Renal pelvis (tissue), 4 donors: ENCODE measurements around the gene DNAJC7. TPM values are rescaled to one million over a fixed set of nuclear protein-coding genes. Genes with fewer than 3 reads are reported as not detected.
"Not testable (repeated sequence)": the region's sequence is repeated elsewhere in the genome, so short reads cannot be mapped to it uniquely, and the experiment has no call there.

ENCODE experiments used
- DNase-seq: peaks from one replicate; pipeline ENCODE4 v3.0.0-alpha.2; 2013
- polyA plus RNA-seq, 3 donors: library from polyadenylated mRNA; unstranded; fragments of 120-200 nt; gene quantifications; one replicate each; pipeline ENCODE4 v1.2.1, GENCODE V29; 2013; ENCODE audit not compliant: insufficient read length in 3 of 3

The DNAJC7 gene
- polyA plus RNA-seq, 3 donors: 140 to 165 (median 150) TPM

DNA sequence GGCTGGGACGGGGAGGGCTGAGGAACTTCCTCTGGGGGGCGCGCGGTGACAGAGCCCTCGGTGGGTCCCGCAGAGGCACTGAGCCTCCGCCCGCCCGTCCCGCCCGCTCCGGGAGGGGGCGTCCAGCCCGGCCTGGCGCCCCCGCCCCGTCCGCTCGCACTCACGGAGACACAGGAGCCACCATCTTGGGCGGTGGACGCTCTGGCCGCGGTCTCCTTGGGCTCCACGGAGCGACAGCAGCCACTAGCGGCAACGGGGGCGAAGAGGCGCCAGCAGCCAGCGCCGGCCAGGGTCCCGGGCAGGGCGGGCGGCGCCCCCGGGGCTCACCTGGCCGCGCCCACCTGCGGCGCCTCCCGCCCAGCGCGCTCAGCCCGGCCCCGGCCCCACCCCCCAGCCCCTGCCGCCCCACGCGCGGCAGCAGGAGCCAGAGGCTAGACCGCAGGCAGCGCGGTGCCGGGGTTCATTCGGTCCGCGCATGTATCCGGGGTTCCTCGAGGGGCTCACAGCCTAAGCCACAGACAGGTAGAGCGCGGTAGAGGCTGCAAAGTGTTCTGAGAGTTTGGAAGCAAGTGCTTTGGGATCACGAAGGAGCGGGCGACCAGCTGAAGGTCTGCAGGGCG, 33.3 kb upstream of the DNAJC7 start, which contains the start of gene C17orf113:
TSS of gene C17orf113 (minus strand) at position 209 of the 620 bp plus-strand sequence. CDS start 7,225 bp downstream, outside the sequence.
- DNase-seq: no peak

DNA sequence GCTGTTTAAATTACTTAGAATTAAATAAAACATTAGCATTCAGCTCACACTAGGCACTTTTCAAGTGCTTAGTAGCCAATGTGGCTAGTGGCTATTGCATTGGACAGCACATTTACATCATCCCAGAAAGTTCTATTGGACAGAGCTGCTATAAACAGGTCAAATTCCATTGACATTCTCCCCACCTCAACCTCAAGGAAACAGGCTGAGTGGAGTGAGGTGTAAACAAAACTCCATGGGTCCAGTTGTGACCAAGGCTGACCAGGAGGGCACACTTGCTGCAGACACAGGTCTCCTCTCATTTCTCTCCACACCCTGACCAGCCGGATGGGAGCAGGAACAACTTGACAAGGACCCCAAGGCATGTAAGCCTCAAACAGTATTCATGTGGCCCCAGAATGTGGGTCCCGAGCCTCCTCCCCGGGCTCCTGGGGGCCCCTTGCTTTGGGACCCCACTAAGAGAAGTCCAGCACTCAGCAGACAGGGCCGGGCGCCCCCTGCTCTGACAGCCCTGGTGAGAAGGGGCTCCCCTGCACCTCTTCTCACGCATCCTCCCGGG, 32.7 kb upstream of the DNAJC7 start:
- DNase-seq: no peak

DNA sequence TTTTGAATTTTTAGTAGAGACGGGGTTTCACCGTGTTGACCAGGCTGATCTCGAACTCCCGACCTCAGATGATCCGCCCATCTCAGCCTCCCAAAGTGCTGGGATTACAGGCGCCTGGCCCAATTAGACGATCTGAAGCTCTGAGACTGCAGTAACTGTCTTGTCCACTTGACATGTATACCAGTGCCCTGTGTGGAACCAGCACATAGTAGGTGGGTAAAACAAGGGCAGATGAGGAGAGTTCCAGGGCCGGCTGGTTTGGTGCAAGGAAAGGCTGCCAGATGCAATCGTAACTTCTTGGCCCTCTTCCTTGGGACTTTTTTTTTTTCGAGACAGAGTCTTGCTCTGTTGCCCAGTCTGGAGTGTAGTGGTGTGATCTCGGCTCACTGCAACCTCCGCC, 30.1 kb upstream of the DNAJC7 start:
- no peak for DNase-seq

DNA sequence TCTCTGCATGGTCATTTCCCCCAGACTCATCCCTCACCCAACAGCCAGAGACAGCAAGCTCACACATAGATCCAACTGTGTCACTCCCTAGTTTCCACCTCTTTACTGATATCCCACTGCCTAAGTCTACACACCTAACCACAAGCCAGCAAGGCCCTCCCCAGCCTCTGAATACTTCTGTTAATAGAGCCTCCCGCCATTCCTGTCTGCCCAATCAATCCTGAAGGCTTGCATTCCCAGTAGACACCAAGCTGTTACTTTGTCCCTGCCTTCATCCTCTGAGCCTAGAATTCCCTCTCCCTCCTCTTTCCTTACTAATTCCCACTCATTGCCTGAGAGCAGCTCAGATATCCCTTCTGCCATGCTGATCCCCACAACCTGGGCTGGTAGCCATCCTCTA, 28.5 kb upstream of the DNAJC7 start:
- DNase-seq: no peak

DNA sequence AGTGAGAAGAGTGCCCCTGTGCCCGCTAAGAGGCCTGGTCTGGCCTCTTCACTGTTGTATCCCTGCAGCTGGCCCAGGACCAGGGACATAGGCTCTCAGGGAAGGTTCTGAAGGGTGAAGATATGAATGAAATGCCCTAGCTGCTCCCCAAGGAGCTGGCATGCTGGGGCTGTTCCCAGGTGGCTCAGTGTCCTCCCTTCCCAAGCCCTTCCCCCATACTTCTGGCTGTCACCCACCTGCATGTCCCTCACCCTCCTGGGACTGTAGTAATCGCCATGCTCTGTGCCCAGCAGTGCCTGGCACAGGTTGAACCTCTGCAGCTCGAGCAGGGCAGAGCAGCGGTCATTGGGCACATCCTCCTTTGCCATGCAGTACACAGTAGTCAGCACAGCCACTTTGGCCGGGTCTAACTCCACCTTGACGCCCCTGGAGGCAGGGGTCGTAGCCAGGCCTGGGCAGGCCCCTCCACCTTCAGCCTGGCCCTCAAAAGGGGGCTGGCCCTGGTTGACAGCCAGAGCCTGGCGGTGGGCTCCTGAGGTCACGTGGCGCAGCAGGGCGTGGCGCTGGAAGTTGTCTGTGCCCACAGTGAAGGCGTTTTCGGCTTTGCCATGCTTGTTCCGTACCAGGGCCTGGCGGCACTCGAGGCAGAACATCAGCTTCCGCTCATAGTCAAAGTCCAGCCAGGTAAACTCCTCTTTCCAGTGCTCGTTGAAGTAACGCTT, 25.5 kb upstream of the DNAJC7 start:
- DNase-seq: no peak

DNA sequence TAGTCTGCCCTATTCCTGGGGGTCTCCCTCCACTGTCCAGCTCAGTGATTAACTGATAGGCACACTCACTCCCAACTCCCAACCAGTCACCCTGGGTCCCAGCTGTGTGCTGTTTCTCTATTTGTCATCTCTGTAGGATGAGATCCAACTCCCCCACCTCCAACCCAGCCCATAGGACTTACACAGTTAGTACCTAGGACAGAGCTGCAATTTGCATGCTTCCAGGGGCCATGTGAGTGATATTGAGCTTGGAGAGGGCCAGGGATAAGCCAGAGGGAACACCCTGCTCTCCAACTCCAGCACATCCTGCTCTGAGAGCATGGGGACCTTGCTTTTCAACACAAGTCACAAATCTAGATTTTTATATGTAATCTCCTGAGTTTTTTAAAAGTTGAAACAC, 24.4 kb upstream of the DNAJC7 start:
- DNase-seq: no peak

DNA sequence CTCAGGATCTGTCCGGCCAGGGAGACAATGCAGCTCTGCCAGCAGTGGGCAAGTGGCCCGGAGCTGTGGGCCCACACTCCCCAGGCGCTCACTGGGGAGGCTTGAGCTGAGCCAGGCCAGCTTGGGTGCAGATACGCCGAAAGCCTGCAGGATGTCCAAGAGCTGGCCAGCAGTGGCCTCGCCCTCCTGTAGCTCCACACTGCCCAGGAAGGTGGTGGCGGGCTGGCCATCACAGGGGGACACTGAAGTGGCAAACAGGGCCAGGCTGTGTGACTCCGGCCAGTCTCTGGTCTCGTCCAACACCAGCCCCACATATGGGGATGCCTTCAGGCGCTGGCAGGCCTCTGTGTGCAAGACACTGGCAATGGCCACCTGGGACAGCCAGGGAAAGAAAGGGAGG, 23.6 kb upstream of the DNAJC7 start:
- DNase-seq: no peak

DNA sequence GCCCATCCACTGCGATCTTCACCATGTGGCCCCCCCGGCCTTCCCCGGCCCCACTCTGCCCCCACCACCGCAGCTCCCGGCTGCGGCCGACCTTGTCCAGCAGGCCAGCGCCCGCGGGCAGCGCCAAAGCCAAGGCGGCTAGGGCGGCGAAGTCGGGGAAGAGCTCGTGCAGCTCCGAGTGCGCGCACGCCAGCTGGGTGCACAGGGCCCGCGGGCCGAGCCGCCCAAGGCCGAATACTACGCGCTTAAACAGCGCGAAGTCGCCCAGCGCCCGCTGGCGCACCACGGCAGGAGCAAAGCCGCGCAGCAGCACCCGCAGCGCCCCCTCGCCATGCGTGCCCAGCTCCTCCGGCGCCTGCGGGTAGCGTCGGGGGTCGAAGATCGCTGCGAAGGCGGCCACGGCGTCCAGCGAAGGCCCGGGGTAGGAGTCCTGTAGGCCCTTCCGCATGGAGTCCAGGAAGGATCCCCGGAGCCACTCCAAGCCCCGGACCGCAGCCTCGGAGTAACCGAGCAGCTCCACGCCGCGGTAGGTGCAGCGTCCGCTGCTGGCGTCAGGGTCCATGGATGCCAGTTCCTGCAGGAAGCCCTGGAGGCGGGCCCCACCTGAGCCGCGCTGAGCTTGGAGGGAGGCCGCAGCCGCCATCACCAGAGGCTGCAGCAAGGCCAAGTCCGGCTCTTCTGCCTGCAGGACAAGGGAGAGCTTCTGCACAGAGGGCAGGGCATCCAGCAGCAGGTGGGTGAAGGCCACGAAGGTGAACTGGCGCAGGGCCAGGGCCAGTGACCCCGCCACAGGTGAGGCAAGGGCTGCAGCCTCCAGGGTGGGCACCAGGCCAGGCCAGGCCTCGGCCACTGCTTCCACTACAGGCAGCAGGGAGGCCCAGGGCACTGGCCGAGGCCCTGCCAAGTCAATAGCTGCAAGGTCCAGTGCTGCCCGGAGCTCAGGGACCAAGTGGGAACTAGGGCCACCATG, 22.8 kb upstream of the DNAJC7 start:
- no peak for DNase-seq

DNA sequence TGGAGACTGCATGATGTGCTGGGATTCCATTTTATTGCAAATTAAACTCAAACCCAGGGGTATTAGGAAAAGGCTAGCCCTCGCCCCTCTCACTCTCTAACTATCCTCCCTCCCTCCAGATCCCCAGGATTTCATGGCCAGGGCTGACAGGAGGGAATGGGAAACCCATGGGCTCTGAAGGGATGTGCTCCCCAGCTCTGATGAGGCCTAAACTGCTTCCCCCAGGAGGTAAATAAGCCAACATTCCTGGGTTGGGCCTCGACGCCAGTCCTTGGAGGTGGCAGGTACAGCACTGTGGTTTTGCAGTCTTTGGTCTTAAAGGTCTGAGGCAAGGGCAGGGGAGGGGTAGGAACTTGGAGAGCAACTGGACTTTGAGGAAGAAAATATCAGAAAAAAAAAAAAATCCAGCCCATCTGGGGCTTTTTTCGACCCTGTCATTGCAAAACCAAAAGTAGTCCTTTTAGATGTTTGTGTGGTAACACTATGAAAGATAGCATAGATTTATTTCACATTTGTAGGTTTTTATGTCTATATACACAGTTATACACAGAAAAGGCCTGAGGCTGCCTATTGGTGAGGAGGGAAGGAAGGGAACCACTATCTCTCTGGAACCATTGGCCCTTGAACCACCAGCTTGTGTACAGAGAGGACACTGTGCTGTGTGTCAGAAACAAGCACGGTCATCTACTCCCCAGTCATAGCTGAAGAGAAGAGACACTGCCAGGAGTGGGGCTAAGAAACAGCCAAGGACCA, 21.2 kb upstream of the DNAJC7 start:
- no peak for DNase-seq

DNA sequence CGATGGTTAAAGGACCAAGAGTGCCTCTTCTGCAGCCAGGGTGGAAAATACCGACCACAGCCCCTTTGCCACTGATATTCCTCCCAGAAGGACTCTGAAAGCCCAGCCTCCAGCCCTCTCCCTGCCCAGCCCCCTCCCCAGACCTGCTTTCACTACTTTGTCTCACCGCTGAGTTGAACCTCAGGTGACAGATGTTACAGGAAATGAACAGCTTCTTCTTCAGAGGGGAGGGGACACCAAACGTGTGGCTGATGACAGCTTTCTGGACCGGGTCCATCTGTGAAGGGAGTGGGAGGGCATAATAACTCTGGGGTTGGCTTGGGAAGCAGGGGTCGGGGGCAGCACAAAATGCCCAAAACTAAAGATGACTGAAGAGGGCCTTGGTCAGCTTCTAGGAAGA, 16.8 kb upstream of the DNAJC7 start:
- no peak for DNase-seq

DNA sequence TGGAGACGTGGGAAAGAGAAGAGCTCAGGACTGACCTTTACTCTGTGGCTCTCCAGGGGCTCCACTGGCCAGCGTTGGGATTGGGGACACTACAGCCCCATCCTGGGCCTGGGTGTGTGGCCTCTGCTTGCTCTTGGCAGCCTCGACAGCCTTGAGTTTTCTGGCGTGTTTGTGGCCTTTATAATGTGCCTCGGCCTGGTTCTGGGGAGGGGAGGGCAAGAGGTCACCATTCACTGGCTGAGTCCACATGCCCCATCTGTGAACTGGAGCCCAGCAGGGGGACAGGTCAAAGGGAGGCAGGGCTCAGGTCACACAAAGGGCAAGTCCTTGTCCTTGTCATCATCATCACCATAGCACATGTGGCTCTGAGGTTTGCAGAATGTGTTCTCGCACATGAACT, 14.3 kb upstream of the DNAJC7 start:
- DNase-seq: no peak

DNA sequence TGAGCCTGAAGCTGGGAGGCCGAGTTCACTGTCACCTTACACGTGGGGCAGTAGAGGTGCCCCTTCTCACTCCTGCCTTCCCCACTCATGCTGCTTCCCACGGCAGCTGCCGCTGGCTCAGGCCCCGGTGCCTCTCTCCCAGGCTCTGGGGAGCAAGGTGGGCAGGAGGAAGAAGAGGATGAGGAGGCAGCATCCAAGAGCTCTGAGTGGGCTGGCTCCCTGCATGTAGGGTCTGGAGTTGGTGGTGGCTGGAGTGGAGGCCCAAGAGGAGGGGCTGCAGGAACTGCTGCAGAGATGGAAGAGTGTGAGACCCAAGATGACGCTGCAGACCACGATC, 11.5 kb upstream of the DNAJC7 start:
- no peak for DNase-seq

DNA sequence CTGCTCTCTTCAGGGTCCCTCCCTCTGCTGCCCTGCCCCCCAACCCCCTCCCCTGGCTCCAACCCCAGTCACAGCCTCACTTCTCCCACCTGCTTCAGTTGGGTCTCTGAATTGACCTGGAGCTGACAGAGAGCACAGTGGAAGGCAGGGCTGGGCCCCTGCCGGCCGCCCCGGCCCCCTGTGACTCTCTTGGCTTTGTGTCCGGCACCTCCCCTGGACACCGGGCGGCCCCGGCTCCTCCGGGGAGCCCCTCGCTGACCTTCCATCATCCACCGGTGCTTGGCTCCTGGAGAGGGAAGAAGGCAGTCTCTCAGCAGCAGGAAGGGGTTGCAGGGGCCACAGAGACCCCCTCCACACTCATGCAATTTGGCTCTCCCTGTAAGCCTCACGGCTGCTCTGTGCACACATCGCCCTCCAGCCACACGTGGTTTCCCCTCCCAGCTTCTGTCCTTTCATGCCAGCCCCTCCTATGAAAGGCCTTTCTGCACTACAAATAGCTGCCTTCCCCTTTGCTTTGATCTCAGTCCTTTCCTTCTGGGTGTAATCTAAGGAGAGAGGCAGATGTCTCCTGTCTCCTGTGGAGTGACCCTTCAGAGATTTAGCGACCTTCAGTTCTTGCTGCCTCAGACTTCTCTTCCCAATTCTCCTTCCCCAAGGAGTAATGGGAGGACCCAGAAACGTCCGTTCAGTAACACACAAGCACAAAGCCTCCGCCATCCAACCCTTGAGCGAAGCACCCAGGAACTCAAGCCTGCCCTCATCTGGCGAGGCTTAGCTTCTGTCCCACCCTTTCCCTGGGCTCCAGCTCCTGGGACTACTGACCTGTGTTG, 10.9 kb upstream of the DNAJC7 start:
- peak; percentile 34 for DNase-seq

DNA sequence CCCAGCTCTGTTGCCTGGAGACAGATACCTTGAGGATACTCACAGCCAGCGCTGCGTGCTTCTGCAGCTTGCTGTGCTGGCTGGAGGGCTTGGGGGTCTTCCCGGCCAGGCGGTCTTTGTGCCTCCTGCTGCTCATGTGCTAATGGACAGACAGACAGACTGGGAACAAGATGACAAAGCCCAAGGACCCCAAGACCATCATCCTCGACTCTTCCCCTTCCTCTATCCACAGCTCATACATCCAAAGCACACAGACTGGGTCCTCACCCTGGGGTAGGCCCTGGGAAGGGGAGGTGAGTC, 10.3 kb upstream of the DNAJC7 start:
- DNase-seq: no peak

DNA sequence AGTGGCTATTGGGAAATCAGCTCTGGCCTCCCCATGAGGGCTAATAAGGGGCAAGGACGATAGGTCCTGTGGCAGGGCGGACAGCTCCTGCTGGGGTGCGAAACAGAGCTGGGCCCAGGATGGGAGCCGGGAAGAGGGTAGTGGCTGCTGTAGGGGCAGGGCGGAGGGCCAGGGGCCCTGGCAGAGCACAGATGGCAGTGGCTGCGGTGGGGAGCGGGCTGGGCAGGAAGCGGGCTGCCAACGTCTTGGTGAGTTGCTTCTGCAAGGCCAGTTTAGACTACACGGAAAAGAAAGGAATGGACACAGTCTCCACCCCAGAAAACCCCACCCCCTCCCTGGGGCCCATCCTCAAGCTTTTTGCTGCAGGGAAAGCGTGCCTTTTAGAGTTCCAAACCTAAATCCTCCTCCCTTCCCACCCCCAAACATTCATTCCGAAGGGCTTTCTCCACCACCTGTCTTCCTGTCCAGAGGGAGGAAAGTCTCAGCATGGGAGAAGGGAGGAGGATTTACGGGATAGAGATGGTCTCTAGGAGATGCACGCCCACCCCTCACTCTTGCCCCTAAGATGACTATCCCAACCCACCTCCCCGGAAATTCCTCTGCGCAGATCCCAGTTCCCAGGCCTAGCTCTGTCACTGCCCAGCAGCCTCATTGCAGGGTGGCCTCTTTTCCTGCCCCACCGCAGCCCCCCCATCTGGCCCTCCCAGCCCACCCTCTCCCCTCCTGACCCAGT, 9.8 kb upstream of the DNAJC7 start:
- DNase-seq: no peak

DNA sequence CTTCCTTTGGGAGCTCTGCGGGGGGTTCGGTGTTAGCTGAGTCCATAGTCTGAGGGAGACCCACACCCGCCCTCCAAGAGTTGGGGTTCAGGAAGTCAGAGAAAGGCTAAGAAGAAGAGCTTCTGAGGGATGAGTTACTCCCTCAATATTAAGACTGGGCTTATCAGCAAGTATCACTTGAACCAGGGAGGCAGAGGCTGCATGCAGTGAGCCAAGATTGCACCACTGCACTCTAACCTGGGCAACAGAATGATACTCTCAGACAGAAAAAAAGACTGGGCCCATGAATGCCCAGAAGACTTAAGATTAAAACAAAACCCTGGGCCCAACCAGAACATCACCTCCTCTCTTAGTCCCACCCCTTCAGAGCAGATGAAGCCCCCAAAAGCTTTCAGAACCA, 8.7 kb upstream of the DNAJC7 start:
- no peak for DNase-seq

DNA sequence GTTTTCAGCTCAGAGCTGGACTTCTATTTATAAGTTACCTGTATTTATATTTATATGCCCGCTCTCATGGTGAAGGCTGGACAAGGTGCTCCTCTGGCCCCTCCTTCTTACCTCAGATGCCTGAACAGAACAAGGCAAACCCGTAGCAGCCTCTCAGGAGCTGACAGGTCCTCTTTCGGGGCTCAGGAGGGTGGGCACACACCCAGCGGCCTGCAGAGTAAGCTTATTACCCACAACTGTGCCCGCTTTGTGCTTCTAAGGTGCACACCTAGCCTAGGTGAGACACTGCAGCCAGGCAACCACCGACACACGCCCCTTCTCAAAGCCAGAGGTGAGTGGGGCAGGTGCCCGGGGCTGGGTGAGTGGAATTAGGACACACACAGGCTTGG, 7.9 kb upstream of the DNAJC7 start:
- no peak for DNase-seq

DNA sequence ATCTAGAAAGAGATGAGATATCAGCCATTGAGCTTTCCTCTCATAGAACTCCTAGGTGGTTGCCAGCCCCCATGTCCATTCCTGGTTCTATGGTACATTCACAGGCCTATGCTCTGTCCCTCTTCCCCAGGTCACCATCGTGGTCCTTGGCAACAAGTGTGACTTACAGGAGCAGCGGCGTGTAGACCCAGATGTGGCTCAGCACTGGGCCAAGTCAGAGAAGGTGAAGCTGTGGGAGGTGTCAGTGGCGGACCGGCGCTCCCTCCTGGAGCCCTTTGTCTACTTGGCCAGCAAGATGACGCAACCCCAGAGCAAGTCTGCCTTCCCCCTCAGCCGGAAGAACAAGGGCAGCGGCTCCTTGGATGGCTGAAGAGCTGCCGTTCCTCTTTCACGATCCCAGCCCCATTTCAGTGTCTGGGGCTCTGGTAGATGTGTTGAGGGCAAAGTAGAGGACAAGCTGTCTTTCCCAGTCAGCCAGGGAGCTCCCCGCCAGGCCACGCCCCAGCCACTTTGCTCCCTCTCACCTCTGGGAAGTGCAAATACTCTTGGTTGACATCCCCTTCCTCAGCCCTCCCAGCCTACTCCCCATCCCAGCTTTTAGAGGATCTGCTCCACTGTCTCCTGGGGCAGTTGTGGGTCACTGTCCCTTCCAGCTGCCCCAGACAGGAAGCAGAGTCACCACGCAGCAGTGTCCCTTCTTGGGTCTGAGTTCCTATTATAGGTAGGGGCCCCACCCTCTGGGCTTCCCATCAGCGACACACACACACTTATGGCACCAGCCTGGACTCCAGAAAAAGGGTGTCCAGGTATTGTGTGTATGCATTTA, 6.5 kb upstream of the DNAJC7 start:
- no peak for DNase-seq

DNA sequence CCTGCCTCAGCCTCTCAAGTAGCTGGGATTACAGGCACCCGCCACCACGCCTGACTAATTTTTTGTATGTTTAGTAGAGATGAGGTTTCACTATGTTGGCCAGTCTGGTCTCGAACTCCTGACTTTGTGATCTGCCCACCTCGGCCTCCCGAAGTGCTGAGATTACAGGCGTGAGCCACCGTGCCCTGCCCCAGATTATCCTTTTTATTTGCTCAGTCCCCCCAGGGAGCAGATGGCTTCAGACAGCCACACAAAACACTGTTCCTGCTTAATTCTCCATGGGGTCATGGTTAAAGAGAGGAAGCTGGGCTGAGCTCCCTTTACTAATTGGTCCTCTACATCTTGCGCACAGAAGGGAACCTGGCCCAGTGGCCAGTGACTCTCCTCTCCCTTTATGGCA, 3.6 kb upstream of the DNAJC7 start:
- DNase-seq: not testable (repeated sequence)
